DMS53 (cell line): ENCODE measurements around the gene HDAC10.
"Not testable (repeated sequence)": the region's sequence is repeated elsewhere in the genome, so short reads cannot be mapped to it uniquely, and the experiment has no call there.

Source experiments
- DNase-seq: peaks from one replicate; lab custom pipeline; 2025; lab: John Stamatoyannopoulos, UW

HDAC10 gene

GRCh38 chr22:50284479-50284878, 33.4 kb upstream of the HDAC10 start:
- no peak for DNase-seq

- no peak for DNase-seq
These were observed 32.8 kb upstream of the HDAC10 start for GRCh38 chr22:50283821-50284220.

GRCh38 chr22:50282361-50283155, 31.5 kb upstream of the HDAC10 start:
- peak; percentile 88 for DNase-seq

- DNase-seq, result peak; percentile 30
These were observed 30.9 kb upstream of the HDAC10 start for GRCh38 chr22:50281957-50282356.

GRCh38 chr22:50281384-50281760, 30.3 kb upstream of the HDAC10 start:
- DNase-seq, result no peak

- no peak for DNase-seq
These were observed 29.8 kb upstream of the HDAC10 start for GRCh38 chr22:50280708-50281383.

GRCh38 chr22:50280022-50280707, 29.1 kb upstream of the HDAC10 start:
- no peak for DNase-seq

GRCh38 chr22:50278956-50279619, 28.0 kb upstream of the HDAC10 start:
- no peak for DNase-seq

- no peak for DNase-seq
These were observed 27.4 kb upstream of the HDAC10 start for GRCh38 chr22:50278461-50278860.

- peak; percentile 42 for DNase-seq
These were observed 26.7 kb upstream of the HDAC10 start for GRCh38 chr22:50277761-50278160.

- DNase-seq, result peak; percentile 76
These were observed 25.1 kb upstream of the HDAC10 start for GRCh38 chr22:50276143-50276542.

GRCh38 chr22:50275181-50276055, 24.4 kb upstream of the HDAC10 start:
- DNase-seq, result no peak

- no peak for DNase-seq
These were observed 23.7 kb upstream of the HDAC10 start for GRCh38 chr22:50274771-50275170.

- peak; percentile 79 for DNase-seq
These were observed 23.2 kb upstream of the HDAC10 start for GRCh38 chr22:50274311-50274710.

- DNase-seq, result not testable (repeated sequence)
These were observed 22.7 kb upstream of the HDAC10 start for GRCh38 chr22:50273781-50274180.

- DNase-seq, result not testable (repeated sequence)
These were observed 22.3 kb upstream of the HDAC10 start for GRCh38 chr22:50273352-50273751.

GRCh38 chr22:50272044-50272802, 21.2 kb upstream of the HDAC10 start:
- peak; percentile 42 for DNase-seq

- DNase-seq, result peak; percentile 83
These were observed 20.5 kb upstream of the HDAC10 start for GRCh38 chr22:50271519-50271970.

- peak; percentile 73 for DNase-seq
These were observed 19.8 kb upstream of the HDAC10 start for GRCh38 chr22:50270666-50271394.
